Skeletal muscle tissue (tissue), 4 donors: ENCODE results near the gene SFMBT2. TPM values are rescaled to one million over a fixed set of nuclear protein-coding genes. Genes with fewer than 3 reads are reported as not detected.

Experiments
- H3K27ac ChIP-seq: one replicate; pipeline ENCODE4 v1.7.0; 2013; ENCODE audit warnings: mild to moderate bottlenecking, low read depth, low read length, inconsistent platforms
- H3K27me3 ChIP-seq, 3 donors: one replicate each; pipeline ENCODE4 v1.7.0; 2013; ENCODE audit warnings: low read length in 3 of 3; ENCODE audit not compliant: control insufficient read depth in 3 of 3, insufficient read depth in 3 of 3
- H3K36me3 ChIP-seq, 3 donors: one replicate each; pipeline ENCODE4 v1.7.0; 2013; ENCODE audit warnings: low read length in 3 of 3; ENCODE audit not compliant: control insufficient read depth in 3 of 3, insufficient read depth in 3 of 3
- H3K4me1 ChIP-seq, 3 donors: one replicate each; pipeline ENCODE4 v1.7.0; 2013; ENCODE audit warnings: low read length in 3 of 3, mild to moderate bottlenecking in 3 of 3; ENCODE audit not compliant: control insufficient read depth in 3 of 3, insufficient read depth in 3 of 3
- H3K4me3 ChIP-seq, 3 donors: one replicate each; pipeline ENCODE4 v1.7.0; 2013; ENCODE audit warnings: low read length in 3 of 3
- H3K9ac ChIP-seq, 3 donors: one replicate each; pipeline ENCODE4 v1.7.0; 2013; ENCODE audit warnings: low read length in 3 of 3, mild to moderate bottlenecking in 3 of 3, moderate library complexity in 2 of 3, low read depth in 1 of 3
- H3K9me3 ChIP-seq, 3 donors: one replicate each; pipeline ENCODE4 v1.7.0; 2013; ENCODE audit warnings: low read length in 3 of 3; ENCODE audit not compliant: control insufficient read depth in 3 of 3
- total RNA-seq: library from RNA; depleted of rRNA; stranded (reverse); fragments of >200 nt; gene quantifications from one replicate; pipeline ENCODE4 v1.2.3, GENCODE V29; 2014
- donor health status: Osteomylitis.

SFMBT2 gene
- total RNA-seq, 1 donor from 2014 or later = 12.5 TPM

- Histone ChIP-seq H3K4me3 (peak overlapping the region; percentile 65 to 77 (median 66)), H3K9me3 (no peaks in the 10 kb centered on the region), H3K27me3 (peaks cover 0 to 10% (median 8%) of the 10 kb centered on the region in 3 donors), H3K36me3 (no peaks in the 10 kb centered on the region), H3K9ac (peak overlapping the region; percentile 53 to 86 (median 57)), H3K4me1 (peaks cover 23 to 41% (median 28%) of the 10 kb centered on the region in 3 donors), H3K27ac (no peak overlapping the region)
Measured at GRCh38 chr10:7412237-7412927, 1.5 kb upstream of the SFMBT2 start.

- Histone ChIP-seq H3K27ac (no peak overlapping the region), H3K4me1 (peaks cover 23 to 43% (median 28%) of the 10 kb centered on the region in 3 donors), H3K27me3 (peaks cover 0 to 10% (median 8%) of the 10 kb centered on the region in 3 donors), H3K9ac (peak overlapping the region in 2 of 3 donors; percentile 14 to 86), H3K9me3 (no peaks in the 10 kb centered on the region), H3K36me3 (no peaks in the 10 kb centered on the region), H3K4me3 (peak overlapping the region; percentile 66 to 84 (median 77))
Measured at GRCh38 chr10:7411671-7412128, 866 bp upstream of the SFMBT2 start.

GRCh38 chr10:7410301-7410861, 453 bp downstream of the SFMBT2 start:
- peaks cover 0 to 10% (median 8%) of the 10 kb centered on the region in 3 donors for H3K27me3 ChIP-seq
- peak overlapping the region; percentile 71 to 86 (median 84) for H3K9ac ChIP-seq
- no peaks in the 10 kb centered on the region for H3K36me3 ChIP-seq
- peak overlapping the region; percentile 66 to 88 (median 87) for H3K4me3 ChIP-seq
- H3K27ac ChIP-seq = peak overlapping the region; percentile 74
- H3K9me3 ChIP-seq = no peaks in the 10 kb centered on the region
- peaks cover 23 to 43% (median 28%) of the 10 kb centered on the region in 3 donors for H3K4me1 ChIP-seq

GRCh38 chr10:7409732-7410168, 1.1 kb downstream of the SFMBT2 start:
- peaks cover 23 to 43% (median 31%) of the 10 kb centered on the region in 3 donors for H3K4me1 ChIP-seq

GRCh38 chr10:7409045-7409731, 1.6 kb downstream of the SFMBT2 start:
- H3K36me3 ChIP-seq = no peaks in the 10 kb centered on the region
- peak overlapping the region; percentile 71 to 86 (median 84) for H3K9ac ChIP-seq
- peak overlapping the region; percentile 74 for H3K27ac ChIP-seq
- H3K9me3 ChIP-seq = no peaks in the 10 kb centered on the region
- peaks cover 0 to 10% (median 8%) of the 10 kb centered on the region in 3 donors for H3K27me3 ChIP-seq
- H3K4me1 ChIP-seq = peaks cover 23 to 43% (median 34%) of the 10 kb centered on the region in 3 donors
- H3K4me3 ChIP-seq = peak overlapping the region; percentile 66 to 88 (median 87)

More at GRCh38 chr10:7409732-7410168, 1.1 kb downstream of the SFMBT2 start:
- Histone ChIP-seq H3K9me3 (no peaks in the 10 kb centered on the region), H3K27me3 (peaks cover 0 to 10% (median 8%) of the 10 kb centered on the region in 3 donors), H3K36me3 (no peaks in the 10 kb centered on the region), H3K4me3 (peak overlapping the region; percentile 66 to 88 (median 87)), H3K9ac (peak overlapping the region; percentile 71 to 86 (median 84)), H3K27ac (peak overlapping the region; percentile 74)

GRCh38 chr10:7408291-7409044, 2.4 kb downstream of the SFMBT2 start:
- peak overlapping the region; percentile 59 to 86 (median 71) for H3K9ac ChIP-seq
- H3K9me3 ChIP-seq = no peaks in the 10 kb centered on the region
- peak overlapping the region; percentile 66 to 88 (median 87) for H3K4me3 ChIP-seq
- peaks cover 23 to 43% (median 34%) of the 10 kb centered on the region in 3 donors for H3K4me1 ChIP-seq
- peak overlapping the region; percentile 74 for H3K27ac ChIP-seq
- H3K27me3 ChIP-seq = peaks cover 0 to 10% (median 8%) of the 10 kb centered on the region in 3 donors
- H3K36me3 ChIP-seq = no peaks in the 10 kb centered on the region

- Histone ChIP-seq H3K9ac (peak overlapping the region; percentile 59 to 86 (median 71)), H3K27ac (peak overlapping the region; percentile 74), H3K27me3 (peaks cover 0 to 6% (median 3%) of the 10 kb centered on the region in 3 donors), H3K9me3 (no peaks in the 10 kb centered on the region), H3K4me3 (peak overlapping the region; percentile 66 to 88 (median 87)), H3K36me3 (no peaks in the 10 kb centered on the region), H3K4me1 (peaks cover 25 to 40% (median 31%) of the 10 kb centered on the region in 3 donors)
Measured at GRCh38 chr10:7407368-7408290, 3.2 kb downstream of the SFMBT2 start.

- Histone ChIP-seq H3K9me3 (no peaks in the 10 kb centered on the region), H3K27me3 (peaks cover 0 to 2% (median 0%) of the 10 kb centered on the region in 3 donors), H3K9ac (peak overlapping the region; percentile 59 to 86 (median 71)), H3K4me1 (peaks cover 17 to 33% (median 31%) of the 10 kb centered on the region in 3 donors), H3K27ac (peak overlapping the region; percentile 74), H3K4me3 (peak overlapping the region; percentile 66 to 88 (median 87)), H3K36me3 (no peaks in the 10 kb centered on the region)
Measured at GRCh38 chr10:7406712-7407333, 4.0 kb downstream of the SFMBT2 start.
